Erythroblast (primary cell): Measurements from ENCODE around the gene ABCA9.

ENCODE experiments used
- GATA1 ChIP-seq: IDR thresholded peaks from 2 replicates; pipeline ENCODE4 v1.6.1; 2011; ENCODE audit warnings: low read depth, mild to moderate bottlenecking, control low read depth, low read length, moderate library complexity
- POLR2A ChIP-seq: IDR thresholded peaks from 2 replicates; pipeline ENCODE4 v1.6.1; 2011; ENCODE audit warnings: mild to moderate bottlenecking, low read length

DNA sequence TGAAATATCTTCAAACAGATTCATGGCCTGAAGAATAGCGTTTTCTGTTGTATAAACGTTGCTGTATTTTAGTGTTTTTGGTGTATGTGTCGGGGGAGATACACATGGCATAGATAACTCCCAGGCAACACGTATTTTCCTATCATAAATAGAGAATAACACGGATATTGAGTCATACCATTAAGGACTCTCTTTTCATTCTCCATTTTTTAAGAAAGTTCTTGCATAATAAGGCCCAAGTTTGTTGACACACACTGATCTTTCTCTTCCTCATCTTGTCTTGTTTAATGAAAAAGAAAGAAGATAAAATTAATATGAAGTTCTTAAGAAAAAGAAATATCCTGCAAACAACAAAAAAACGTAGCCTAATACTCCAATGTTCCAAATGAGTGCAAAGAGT, 119.0 kb downstream of the ABCA9 start:
- TF ChIP-seq POLR2A (no peak), GATA1 (no peak)
